GM18861 (cell line): ENCODE measurements around the gene SENP2.
"Not testable (repeated sequence)": the region's sequence is repeated elsewhere in the genome, so short reads cannot be mapped to it uniquely, and the experiment has no call there.

Experiments used
- ATAC-seq: cut with Tn5 transposase; IDR thresholded peaks from one replicate; pipeline ENCODE4 v1.9.1; 2021; ENCODE audit not compliant: unreplicated experiment

Gene SENP2

DNA sequence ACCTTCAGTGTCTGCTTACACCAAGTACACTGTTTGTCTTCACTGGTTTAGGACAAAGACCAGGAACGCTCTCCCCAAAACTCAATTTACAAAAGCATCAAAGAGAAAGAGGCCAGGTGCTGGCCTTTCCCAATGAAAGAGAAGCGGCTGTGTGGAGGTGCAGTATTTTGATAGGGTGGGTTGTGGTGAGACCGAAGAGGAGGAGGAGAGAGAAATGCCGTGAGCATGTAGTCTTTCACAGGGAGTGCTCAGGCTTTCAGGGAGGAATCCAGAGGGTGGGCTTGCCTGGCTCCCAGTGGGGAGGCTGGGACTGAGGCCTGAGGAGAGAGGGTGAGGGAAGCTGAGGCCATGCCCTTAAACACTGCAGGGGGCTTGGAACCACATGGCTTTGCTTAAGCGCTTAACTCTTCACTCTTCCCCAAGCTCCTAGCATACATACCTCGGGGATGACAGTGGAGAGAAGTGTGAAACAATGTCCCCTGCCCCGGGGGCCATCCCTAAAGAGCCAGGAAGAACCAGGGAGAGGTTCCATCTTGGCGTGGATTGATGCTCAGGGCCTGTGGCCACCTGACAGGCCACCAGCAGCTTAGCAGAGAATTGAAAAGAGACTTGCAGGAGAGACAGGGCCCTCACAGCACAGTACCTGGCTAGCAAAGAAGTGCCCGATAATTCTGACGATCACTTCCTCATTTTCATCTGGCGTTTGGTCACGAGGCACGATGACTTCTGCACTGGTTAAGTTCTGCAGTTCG lies 60.5 kb downstream of the SENP2 start:
- ATAC-seq: peak; percentile 46

DNA sequence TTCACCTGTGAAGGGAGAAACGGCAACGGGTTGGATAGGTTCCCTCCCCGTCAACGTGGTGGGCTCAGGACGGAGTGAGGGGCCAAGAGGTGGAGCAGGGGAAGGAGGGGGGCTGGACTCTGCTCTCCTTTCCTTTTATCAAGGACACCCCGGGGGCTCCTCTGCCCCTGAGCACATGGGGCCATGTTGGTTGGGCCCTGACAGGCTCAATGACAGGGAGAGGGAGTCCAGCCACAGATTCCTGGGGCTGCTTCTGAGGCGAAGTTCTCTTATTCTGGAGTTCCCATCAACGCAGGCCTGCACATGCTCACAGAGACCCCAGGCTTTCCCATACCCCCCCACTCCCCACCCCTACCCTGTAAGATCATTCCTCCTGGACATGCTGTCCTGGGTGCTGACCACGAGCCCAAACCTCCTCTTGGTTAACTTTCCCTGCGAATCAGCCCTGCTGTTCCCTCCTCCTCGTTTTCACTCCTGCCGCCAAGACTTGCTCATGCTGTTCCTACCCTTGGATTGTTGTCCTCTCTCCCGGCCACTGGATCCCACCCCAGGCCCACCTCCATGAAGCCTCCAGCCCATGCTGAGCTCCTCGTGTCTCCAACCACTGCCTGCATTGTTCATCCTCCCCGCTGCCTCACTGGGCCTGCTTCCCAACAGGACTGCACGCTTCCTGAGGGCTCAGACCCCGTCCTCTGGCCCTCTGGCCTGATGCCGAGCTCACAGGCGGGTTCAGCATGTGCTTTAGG lies 61.2 kb downstream of the SENP2 start:
- ATAC-seq: no peak

DNA sequence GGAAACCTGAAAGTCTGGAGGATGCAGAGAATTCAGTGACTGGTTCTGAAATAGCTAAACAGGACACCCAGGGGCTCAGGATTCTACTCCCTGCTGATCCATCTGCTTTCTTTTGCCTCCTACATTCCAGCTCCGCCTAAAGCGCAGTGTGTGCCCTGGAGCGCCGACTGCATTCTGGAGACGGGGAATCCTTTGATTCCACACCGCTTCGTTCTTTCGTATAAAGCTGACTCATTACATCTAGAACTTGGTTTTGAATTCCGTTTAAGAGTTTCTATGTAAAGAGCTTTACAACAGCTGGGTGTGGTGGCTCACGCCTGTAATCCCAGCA lies 61.8 kb downstream of the SENP2 start:
- ATAC-seq: no peak

DNA sequence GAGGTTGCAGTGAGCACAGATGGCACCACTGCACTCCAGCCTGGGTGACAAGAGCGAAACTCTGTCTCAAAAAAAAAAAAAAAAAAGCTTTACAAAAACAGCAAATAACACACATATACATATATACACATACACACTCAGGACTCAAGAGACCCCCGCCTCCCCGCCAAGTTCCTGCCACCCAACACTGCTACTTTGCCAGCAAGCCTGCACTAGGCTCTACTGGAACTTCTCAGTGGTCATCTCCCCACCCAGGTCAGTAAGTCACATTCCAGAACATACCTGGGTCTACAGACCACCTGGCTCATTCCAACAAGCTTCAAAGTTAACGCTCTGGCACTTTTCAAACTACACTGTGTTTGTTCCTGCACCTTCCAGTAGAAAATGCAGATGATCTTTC lies 62.3 kb downstream of the SENP2 start:
- ATAC-seq: no peak

DNA sequence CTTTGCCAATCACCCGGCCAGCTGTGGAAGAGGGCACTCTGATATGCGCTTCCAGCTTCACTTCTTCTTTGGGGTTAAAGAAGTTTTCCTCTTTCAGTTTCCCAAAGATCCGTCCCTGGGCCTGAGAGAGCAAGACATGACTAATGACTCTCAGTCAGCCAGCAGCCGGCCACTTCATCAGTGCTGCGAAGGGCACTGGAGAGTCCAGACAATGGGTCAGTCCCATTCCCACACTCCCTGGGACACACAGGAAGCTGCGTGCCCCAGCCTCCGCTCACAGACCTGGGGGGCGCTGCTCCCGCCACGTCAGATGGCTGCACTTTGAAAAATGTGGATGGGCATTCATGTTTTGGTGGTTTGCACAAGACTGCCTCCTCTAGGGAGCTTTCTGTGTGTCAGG lies 63.3 kb downstream of the SENP2 start:
- no peak for ATAC-seq

DNA sequence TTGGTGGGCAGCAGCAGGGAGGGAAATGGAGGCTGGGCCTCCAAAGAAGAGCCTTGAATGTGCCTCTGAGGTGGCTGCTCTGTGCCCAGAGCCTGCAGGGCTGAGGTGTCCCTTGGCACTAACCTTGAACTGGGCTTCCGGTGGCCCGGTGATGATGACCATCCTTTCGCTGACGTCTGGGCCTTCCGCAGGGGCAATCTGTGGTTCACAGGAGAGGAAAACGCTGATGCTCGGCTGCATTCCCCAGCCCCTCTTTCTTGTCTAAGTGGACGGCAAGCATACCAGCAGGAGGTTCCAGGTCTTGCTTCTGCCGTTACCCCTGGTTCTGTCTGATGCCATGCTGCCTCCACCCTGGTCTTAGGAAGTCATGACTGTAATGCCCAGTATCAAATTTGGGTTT lies 65.9 kb downstream of the SENP2 start:
- no peak for ATAC-seq

DNA sequence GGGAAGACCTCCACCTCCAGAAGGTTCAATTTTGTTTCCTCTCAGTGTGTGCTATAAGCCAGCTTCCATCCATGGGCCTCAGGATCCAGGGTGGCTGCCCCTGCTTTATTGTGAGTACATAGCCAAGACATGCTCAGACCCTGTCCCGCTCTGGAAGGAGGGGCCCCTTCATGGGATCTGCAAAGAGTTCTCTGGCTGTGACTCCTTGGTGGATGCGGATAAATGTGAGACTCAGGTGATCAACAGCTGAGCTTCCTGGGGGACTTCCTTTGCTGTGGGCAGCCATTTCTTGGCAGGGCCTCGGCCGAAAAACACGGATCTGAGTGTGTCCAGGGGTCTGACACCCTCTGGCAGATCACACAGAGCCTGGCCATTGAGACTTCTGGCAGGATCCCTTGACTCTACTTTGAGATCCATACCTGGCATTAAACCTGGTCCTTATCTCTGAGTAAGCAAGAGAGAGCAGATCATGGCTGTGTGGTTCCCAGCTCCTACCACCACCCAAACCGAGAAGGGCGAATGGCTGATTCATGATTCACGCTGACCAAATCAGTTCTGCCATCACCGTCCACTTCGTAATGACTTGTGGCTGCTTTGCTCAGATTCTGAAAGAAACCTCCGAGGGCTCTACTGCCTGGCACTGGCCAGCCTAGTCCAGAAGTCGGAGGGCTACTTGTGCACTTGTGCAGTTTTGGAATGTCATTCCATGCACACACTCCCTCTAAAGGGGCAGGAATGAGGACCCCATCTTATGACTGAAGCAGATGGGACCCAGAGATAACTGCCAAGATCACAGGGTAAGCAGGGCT lies 68.1 kb downstream of the SENP2 start:
- ATAC-seq: no peak

DNA sequence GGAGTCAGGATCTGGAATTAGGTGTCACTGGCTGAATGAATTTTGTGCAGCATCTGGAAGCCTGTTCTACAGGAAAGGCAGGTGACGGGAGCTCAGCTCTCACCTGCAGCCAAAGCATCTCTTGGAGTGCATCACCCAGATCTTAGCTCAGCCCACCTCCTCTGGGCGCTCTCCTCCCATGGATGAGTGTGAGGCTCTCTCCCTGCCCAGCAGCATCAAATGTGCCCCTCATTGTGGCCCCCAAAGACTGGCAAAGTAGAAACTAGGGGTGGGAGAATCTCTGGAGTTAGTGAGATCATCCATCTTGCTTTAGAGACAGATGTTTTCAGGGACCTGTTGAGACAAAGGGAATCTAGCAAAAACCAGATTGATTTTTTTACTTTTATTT lies 68.7 kb downstream of the SENP2 start:
- ATAC-seq: no peak

DNA sequence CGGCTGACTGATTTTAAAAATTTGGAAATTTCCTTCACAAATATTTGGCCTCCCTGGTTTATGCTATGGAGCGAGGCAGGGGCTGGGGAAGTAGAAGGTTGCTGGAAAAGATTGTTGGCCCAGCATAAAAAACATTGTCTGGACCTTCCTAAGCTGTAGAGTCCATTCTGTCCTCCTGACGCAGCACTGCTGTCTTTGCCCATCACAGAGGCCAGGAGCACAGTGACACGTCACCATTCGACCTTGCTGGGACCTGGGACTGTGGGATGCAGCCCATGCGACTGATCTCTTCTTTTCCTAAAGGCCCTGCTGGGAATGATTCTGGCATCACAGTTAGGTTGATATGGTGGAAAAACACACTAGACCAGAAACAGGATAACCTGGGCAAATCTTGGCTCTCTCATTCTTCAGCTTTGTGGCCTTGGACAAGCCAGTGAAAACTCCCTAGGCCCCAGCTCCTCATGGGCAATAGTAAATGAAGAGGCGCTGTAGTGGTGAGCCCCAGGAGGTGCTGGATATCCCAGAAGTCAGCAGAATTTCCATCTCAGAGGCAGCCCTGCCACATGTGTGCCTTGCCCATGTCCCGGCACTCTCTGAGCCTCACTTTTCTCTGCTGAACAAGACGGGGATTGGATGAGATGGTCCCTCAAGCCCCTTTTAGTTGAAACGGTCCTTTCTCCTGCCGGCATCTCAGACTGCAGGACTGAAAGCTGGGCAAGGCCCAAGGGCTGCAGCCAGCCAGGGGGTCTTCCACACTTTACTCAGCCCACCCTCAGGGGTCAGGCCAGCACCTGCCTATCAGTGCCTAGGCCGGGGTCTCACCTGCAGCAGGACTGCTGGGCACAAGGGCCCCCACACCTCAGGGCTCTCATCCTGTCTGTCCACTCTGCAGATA lies 69.6 kb downstream of the SENP2 start:
- ATAC-seq: no peak

DNA sequence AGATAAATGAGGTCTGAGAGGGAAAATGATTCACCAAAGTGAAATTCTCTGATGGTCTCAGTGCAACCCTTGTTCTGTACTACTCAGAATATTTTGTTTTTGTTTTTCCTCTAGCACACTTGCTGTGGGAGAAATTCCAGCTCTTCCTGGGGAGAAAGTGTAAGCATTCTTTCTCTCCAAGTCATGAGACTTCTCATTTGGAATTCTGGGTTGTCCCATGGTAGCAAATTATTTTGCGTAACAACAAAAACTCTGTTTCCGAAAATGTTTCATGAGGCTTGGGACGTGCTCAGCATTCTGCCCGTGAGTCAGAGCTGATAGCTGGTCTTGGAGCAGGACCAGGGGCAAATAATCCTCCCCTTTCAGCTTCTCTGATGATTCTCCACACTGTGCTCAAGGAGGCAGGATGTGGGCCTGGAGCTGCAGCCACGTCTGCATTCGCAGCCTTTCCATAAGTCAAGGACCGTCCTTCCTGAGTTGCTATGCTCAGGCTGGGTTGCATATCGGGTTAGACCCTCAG lies 70.3 kb downstream of the SENP2 start:
- no peak for ATAC-seq

DNA sequence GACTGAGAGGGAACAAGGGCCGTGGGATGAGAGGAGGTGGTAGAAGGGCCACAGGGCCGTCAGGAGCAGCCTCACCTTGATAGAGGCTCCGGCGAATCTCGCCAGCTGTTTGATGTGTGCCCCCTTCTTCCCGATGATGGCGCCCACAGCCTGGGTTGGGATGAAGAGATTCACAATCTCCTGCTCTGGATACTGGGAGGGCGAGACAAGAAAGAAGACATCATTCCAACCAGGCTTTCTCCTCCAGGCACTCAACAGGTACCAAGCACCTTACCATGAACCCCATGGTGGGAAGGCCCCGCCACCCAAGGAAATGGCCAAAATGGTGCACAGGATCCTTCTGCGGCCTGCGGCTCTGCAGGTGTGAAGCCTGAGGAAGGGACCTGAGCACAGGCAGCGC lies 71.1 kb downstream of the SENP2 start:
- ATAC-seq: no peak

DNA sequence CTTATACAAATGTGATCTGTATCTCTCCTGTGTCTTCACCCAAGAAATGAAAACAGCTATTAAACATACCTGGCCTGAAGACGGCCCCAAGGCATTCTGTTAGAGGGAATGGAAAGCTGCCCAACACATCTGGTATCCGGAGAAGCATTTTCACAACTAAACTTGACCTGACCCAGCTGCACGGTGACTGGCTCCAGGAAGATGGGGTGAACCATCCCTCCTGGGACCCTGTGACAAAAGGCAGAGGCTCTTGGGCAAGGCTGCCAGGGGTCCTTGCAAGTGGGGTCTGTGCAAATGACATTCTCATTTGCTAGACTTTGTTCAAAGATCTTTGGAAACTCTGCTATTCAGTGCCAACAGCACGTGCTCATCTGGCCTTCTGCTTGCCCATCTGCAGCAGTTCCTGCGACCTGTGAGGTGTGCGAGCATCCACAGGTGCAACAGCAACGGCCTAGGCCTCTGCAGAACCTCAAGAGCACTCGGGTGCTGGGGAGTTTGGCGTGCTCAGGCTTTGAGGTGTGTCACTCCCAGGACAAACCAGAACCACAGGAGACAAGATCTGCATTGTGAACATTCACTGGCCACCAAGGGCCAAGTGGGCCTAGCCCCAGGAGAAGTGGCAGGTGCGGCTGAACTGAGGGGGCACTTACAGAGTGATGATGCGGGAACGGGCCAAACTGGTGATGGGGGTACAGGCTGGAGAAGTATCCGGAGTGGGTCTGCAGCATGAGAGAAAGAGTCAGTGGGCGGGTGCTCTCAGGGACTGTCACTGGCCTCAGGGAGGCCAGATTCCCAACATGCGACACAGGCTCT lies 71.8 kb downstream of the SENP2 start:
- ATAC-seq: no peak

DNA sequence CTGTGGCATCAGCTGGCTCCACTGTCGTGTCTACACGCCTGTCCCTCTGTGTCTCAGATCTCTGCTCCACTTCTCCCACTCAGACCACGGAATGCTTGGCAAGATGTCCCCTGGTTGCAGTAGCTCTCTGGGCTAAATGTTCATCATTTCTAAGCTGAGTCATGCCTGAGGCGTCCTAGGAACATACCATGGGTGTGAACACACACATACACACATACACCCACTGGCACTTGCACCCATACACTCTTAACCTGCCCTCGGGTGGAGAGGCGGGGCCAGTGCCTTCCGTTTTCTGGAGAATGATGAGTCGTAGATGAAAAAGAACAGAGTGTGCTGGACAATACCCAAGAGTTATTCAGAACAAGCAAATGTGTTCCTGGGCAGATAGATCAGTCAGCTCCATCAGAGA lies 72.4 kb downstream of the SENP2 start:
- no peak for ATAC-seq

DNA sequence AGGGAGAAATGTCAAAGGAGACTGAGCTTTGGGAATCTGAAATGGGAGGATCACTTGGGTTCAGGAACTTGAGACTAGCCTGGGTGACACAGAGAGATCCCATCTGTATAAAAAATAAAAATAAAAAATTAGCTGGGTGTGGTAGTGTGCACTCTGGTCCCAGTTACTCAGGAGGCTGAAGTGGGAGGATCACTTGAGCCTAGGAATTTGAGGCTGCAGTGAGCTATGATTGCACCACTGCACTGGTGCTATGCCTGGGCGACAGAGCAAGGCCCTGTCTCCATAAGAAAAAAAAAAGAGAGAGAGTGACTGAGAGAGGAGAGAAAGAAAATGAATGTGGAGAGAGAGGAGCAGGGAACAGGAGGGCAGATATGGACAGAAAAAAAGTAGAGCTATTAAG lies 72.8 kb downstream of the SENP2 start:
- ATAC-seq: no peak

DNA sequence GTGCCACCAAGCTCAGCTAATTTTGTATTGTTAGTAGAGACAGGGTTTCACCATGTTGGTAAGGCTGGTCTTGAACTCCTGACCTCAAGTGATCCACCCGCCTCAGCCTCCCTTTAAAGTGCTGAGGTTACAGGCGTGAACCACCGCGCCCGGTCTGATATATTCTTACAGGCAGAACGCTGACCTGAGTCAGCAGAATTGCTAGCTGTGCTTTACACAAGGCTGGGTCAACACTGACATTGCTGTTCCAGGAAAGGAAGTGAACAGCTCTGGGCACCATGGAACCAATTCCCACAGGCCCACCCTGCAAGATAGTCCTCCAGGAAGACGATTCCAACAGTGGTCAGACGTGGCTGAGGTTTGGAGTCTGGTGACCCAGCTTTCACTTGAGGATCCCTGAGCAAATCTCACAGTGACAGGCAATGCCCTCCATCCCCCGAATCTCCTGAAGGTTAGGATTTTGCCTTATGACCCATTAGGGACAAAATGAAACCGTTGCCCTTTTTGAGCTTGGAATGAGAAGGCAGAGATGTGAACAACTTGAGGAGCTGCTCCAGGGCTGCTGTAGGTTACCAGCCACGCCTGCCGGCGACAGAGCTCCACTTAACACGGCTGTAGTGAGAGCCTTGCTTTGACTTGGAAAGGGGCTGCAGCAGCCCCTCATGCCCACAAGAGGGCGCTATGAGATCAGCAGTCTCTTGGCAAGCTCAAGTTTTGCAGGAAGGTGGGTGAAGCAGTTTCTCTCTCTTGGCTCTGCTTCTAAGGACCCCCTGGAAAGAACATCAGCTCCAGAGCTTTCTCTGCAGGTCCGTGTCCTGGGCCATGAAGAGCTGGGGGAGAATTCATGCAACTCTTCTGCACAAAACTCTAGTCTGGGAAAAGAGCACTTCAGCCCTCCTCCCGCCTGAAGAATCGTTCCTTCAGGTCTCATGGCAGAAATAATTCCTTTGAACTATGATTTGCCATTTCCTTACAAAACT lies 74.1 kb downstream of the SENP2 start:
- ATAC-seq: no peak

DNA sequence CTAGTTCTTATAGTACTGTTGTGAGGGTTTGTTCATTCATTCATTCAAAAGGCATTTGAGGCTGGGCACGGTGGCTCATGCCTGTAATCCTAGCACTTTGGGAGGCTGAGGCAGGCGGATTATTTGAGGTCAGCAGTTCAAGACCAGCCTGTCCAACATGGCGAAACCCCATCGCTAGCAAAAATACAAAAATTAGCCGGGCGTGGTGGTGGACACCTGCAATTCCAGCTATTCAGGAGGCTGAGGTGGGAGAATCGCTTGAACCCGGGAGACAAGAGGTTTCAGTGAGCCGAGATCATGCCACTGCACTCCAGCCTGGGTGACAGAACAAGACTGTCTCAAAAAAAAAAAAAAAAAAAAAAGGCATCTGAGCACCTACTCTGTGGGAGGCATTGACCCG lies 75.2 kb downstream of the SENP2 start:
- not testable (repeated sequence) for ATAC-seq

DNA sequence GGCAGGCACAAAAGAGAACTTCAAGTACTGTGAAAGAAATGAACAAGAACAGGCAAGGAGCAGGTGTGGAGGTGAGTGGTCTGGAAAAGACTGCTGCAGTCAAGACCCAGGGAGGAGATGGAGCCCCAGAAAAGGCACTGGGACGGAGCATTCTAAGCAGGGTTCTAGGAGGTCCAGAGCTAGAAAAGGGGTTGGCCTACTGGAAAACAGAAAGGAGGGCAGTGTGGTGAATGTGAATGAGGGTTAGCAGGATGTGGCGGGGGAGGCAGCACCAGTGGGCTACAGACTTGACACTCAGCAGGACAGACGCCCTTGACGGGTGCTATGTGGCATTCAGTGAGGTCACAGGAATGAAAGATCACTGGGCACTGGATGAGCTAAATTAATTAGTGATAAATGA lies 75.7 kb downstream of the SENP2 start:
- no peak for ATAC-seq

DNA sequence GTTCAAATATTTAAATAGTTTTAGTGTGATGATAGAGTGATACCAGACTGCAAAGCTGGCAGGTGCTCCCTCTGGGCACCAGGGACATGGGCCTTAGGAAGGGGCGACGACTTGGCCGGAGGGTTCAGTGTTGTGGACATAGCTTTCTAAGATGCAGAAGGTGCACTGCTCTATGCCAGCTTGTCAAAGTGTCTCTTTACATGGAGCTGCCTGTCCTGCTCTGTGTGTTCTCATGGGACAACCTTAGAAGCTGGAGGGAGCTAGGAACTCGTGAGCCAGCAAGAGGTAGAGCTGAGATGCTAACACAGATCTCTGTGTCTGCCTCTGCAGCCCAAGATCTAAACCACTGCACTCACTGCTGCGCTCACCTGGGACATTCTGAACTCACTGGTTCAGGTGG lies 77.8 kb downstream of the SENP2 start:
- ATAC-seq: no peak

DNA sequence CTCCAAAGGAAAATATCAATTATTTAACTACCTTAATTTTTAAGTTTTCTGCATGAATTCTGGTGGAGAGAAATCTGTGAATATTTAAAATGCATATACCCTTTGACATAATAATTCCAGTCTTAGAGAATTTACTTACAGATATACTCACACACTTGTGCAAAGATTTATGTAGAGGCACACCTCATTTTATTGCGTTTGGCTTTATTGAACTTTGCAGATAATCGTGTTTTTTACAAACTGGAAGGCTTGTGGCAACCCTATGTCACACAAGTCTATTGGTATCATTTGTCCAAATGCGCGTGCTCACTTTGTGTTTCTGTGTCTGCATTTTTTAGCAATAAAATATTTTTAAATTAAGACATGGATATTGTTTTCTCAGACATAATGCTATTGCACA lies 81.5 kb downstream of the SENP2 start:
- no peak for ATAC-seq
